Right renal cortex interstitium (tissue), 3 donors: ENCODE results near the gene HTR2B. TPM values are rescaled to one million over a fixed set of nuclear protein-coding genes. Genes with fewer than 3 reads are reported as not detected.
"Not testable (repeated sequence)": the region's sequence is repeated elsewhere in the genome, so short reads cannot be mapped to it uniquely, and the experiment has no call there.

ENCODE experiments used
- DNase-seq, 3 donors: peaks; one replicate each; pipeline ENCODE4 v3.0.0-alpha.2; 2013; ENCODE audit warnings: low read depth in 3 of 3, low spot score in 2 of 3
- polyA plus RNA-seq, 3 donors: library from polyadenylated mRNA; unstranded; fragments of 120-200 nt; gene quantifications; one replicate each; pipeline ENCODE4 v1.2.1, GENCODE V29; 2013; ENCODE audit not compliant: insufficient read length in 3 of 3

HTR2B gene
- polyA plus RNA-seq, 3 donors = 15.6 to 25.3 (median 17.2) TPM

DNA sequence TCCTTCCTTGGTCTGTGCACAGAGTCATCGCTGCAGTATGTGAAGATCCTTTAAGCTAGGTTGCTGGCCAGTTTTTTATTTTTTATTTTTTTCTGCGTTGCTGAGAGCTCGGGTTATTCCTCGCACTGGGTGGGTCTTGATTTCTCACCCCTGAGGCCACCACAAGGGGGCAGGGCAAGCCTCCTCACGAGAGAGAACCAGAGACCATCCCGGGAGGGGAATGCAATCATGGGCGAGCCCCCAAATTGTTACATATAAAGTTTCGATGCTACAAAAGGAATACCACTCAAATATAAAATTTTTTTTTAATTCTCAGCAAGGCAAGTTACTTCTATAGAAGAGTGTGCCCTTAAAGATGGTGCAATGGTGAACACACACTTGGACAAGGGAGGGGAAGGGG, 24.9 kb downstream of the HTR2B start:
- DNase-seq = no peak

DNA sequence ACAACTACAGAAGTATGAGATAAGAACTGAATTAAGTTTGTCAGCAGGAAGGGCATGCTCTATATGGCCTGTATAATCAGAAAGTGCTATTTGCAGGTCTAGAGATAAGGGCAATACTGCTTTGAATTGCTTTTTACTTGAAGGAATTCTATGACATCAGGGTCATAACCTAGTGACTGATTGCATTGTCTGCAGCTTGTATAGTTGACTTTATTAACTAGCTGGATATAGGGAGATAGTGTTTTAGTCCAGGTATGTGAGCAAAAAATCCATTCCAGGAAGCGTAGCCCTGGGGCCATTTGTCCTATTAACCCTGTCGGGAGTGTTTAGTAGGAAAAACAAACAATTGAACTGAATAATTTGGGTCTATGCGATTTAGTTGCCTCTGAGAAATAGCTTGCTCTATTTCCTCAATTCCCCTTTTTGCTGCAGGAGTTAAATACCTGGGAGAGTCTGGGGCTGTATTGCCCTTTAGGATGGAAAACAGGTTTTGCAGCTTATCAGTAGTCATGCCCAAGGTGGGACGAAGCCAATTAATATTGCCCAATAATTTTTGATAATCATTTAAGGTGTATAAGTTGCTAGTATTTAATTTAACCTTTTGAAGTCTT, 30.0 kb downstream of the HTR2B start:
- no peak for DNase-seq

DNA sequence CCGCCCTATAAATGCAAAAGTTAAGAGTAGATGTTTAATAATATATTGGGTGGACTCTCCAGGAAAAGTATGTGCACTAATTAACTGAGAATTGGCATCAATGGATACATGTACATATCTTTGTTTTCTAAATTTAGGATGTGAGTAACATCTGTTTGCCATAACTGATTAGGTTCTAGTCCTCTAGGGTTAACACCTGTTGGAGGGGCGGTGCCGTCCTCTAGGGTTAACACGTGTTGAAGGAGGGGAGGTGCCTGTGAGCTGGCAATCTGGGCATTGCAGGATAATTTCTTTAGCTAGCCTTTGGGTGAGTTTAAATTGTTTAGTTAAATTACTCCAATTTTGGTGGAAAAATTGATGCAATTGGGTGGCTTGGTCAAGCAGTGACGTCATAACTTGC, 30.9 kb downstream of the HTR2B start:
- DNase-seq = no peak

DNA sequence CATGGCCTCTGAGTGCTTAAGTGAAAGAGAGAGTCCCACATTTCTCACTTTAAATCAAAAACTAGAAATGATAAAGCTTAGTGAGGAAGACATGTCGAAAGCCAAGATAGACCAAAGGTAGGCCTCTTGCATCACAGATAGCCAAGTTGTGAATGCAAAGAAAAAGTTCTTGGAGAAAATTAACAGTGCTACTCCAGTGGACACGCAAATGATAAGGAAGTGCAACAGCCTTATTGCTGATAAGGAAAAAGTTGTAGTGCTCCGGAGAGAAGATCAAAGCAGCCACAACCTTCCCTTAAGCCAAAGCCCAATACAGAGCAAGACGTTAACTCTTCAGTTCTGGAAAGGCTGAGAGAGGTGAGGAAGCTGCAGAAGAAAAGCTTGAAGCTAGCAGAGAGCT, 36.1 kb downstream of the HTR2B start:
- no peak for DNase-seq

DNA sequence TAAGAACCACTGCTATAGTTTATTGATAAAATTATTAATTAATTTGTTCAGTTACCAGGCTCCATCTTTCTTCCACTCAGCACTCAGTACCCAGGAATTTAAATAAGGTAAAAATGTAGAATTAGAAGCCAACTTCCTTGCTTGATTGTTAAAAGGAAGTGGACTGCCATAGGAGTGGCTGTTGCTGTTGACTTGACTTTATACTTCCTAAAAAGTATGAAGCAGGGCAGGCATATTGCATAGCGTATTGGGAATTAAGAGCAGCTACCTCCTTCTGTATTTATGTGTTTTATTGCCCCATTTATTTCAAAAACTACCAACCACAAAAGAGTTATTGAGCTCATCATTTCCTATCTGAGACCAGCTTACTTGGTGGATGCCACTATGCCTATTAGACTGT, 40.3 kb downstream of the HTR2B start:
- no peak for DNase-seq

DNA sequence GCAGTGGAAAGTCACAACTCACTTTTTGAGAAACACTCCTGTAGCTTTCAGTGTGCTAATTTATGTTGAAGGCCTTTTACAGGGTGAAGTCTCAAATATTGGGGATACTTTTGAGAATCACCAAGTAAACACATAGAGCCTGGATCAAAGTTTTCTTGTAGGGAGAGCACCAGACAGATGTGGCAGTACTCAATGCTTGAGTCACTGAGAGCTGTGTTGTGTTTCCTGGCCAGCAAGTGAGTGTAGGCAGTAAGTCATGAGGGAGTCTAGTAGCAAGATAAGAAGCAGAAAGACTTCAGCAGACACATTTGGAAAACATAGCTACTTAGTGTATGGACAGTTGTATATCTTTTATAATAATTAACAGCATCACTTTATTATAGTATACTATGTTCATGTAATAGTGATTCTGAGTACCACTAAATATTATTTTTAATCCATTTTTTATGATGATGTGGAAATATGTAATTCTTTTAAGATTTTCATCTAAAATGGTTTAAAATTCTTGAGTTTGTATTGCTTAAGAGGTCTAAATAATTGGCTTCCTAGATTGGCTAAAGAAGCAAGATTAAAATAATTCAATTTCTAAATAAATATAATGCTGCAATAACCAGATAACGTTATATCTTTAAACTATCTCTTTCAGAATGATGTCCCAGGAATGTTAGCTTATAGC, 55.3 kb downstream of the HTR2B start:
- DNase-seq = no peak

DNA sequence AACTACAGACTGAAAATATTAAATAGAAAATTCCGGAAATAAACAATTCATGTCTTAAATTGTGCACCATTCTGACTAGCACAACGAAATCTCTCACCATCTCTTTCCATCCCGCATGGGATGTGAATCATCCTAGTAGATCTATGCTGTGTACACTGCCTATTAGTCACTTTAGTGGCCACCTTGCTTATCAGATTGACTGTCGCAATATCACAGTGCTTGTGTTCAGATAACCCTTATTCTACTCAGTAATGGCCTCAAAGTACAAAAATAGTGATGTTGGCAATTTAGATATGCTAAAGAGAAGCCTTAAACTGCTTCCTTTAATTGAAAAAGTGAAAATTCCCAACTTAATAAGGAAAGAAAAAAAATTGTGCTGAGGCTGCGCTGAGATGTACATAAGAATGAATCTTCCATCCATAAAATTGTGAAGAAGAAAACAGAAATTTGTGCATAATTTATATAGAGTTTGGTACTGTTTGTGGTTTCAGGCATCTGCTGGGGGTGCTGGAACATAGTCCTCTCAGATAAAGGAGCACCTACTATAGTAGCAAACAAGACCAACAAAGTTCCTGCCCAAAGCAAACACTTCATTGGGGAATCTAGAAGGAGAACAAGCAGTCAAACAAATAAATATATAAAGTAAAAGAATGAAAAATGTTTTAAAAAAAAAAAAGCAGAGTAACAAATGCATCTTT, 56.2 kb downstream of the HTR2B start:
- no peak for DNase-seq

DNA sequence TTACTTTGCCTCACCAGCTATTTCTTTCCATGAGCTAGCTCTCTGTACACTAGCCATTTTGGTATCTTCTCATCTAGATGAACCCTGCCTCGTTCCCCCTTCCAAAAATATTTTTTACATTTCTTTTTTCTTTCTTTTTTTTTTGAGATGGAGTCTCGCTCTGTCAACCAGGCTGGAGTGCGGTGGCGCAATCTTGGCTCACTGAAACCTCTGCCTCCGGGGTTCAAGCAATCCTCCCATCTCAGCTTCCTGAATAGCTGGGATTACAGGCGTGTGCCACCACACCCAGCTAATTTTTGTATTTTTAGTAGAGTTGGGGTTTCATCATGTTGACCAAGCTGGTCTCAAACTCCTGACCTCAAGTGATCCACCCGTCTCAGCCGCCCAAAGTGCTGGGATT, 57.3 kb downstream of the HTR2B start:
- not testable (repeated sequence) for DNase-seq

DNA sequence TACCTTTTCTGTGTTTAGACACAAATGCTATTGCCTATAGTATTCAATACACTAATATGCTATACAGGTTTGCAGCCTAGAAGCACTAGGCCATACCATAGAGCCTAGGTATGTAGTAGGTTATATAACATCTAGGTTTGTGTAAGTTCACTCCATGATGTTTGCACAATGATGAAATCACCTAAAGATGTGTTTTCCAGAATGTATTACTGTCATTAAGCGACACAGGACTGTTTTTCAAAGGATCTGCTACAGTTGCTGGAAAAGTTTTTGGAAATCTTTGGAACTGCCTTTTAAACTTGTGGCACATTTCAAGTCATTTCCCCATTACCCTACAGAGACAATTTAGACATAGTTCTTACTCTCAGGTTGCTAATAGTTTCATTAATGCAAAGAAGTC, 58.9 kb downstream of the HTR2B start:
- no peak for DNase-seq

DNA sequence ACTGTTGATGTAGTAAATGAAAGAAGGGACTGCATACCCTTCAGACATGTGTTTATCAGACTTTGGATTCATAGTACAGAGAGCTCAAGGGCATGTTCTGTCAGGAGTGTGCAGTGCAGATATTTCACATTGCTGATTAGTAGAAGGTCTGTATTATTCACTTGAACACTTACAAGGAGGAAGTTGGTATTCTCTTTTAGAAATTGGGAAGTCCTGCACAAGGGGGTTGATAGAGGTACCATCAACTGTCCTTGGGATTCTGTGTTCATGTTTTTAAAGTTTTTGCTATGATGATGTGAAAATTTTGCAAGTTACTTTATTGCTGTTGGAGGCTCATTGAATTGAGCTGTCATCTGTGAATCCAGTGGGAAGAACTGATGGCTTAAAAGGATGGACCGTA, 61.5 kb downstream of the HTR2B start:
- no peak for DNase-seq

DNA sequence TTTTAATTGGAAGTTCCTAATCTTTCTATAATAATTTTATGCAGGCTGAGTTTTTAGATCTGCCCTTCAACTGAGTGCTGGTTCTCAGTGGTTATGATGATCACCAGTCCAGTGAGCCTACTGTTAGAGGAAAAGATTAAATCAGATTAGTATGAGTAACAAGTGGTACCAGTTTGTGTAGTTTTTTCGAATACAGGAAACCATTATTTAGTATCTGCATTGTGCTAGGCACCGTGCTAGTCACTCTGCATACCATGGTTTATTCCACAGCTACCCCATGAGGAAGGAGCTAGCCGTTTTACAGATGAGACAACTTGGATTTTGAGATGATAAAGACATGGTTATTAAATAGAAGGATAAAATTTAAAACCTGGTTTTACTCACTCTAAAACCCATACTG, 62.1 kb downstream of the HTR2B start:
- no peak for DNase-seq

DNA sequence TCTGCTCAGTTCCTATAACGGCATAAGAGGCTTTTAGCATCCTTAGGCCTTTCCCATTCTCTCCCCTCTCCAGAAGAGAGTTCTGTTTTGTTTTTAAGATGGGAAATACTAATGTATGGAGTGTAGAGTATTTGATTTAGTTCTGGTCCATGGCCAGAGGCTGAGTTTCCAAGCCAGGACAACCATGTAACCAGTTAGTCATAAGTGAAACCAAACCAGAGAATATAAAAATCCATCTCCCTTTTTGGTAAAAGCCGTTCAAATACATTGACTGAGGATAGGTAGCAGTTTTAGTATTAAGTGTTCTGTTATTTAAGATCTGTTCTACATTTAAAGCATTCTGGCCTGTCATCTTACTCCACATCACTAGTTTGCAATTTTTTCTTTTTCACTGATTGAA, 65.1 kb downstream of the HTR2B start:
- DNase-seq = no peak

DNA sequence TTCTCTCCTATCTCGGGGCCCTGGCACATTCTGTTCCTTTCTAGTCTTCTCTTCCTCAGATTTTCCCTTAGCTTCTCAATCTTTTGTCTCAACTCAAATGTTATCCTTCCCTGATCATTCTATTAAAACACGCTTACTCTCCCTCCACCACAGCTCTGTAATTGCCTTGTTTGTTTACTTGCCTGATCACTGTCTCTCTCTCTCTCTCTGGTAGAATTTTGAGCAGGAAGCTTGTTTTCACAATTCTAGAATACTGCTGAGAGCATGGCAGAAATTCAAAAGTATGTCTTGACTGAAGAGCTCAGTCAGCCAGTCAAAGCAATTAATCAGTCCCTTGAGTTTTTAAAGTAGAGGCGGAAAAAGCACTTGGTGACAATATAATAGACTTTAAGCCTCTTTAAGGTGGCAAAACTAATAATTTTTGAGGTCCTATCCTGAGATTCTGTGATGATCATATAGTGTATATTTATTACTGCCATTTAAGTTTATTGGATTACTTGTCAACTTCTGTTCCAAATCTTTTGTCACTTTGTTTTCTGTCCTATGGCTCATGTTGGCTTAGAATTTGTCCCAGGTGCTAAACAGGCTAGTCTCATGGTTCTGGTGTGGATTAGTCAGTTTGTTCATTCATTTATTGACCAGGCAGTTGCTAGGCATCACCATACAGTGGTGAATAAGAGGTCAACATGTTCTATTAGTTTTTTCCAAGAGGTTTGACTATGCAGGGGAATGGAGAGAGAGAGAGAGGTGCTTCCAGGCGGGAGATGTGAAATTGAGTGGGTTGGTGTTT, 65.9 kb downstream of the HTR2B start:
- DNase-seq = no peak

Other genes with a start within 250 kb of the HTR2B start
- under 1 TPM; 0.17 to 0.36 (median 0.24) TPM for gene GPR55, start 199.8 kb downstream of the HTR2B start, polyA plus RNA-seq
- not detected for gene SPATA3, start 128.9 kb downstream of the HTR2B start, polyA plus RNA-seq
- 1 to 10 TPM; 3.1 to 4.2 (median 3.2) TPM for gene C2orf72, start 87.5 kb downstream of the HTR2B start, polyA plus RNA-seq
- 100 to 1,000 TPM; 107 to 113 (median 109) TPM for gene PSMD1, start 68.2 kb downstream of the HTR2B start, polyA plus RNA-seq
- 10 to 100 TPM; 24.1 to 29.2 (median 26.5) TPM for gene ARMC9, start 73.6 kb upstream of the HTR2B start, polyA plus RNA-seq